CD4-positive, alpha-beta T cell treated with Interleukin-6 for 4 hours (primary cell): Measurements from ENCODE around the gene CALML6.
A peak's percentile ranks its signal among the peaks of the same experiment; 100 is the strongest.

Experiments used
- DNase-seq: peaks from one replicate; pipeline ENCODE4 v3.0.0-alpha.2; 2020; ENCODE audit warnings: mixed read lengths

CALML6 gene

DNA sequence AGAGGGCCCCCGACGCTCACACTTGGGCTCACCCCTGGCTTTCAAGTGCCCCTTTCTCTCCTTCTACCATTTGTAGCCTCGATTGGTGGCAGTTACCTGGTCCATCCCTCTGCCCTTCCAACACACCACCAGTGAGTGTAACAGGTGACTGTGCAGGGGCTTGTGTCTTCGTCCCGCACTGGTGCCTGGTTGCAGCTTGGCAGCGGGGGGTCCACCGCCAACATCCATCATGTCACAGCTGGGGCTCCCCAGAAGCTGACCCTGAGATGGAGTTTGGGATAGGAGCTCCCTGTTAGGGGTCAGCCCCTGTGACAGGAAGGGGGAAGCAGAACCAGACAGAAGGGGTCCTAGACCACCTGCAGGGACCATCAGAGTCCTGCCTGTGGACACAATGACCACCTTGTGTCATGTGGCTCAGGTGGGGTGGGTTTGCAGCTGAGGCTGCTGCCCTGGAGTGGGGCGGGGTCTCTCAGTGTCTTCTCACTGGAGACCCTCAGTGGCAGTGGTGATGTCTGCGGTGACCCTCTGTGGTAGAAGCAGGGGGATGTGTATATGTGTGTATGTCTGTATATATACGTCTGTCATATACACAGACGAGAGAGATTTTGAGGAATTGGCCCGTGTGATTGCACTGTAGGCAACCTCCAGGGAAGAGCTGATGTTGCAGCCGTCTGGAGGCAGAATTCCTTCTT lies 3.6 kb upstream of the CALML6 start:
- no peak for DNase-seq

DNA sequence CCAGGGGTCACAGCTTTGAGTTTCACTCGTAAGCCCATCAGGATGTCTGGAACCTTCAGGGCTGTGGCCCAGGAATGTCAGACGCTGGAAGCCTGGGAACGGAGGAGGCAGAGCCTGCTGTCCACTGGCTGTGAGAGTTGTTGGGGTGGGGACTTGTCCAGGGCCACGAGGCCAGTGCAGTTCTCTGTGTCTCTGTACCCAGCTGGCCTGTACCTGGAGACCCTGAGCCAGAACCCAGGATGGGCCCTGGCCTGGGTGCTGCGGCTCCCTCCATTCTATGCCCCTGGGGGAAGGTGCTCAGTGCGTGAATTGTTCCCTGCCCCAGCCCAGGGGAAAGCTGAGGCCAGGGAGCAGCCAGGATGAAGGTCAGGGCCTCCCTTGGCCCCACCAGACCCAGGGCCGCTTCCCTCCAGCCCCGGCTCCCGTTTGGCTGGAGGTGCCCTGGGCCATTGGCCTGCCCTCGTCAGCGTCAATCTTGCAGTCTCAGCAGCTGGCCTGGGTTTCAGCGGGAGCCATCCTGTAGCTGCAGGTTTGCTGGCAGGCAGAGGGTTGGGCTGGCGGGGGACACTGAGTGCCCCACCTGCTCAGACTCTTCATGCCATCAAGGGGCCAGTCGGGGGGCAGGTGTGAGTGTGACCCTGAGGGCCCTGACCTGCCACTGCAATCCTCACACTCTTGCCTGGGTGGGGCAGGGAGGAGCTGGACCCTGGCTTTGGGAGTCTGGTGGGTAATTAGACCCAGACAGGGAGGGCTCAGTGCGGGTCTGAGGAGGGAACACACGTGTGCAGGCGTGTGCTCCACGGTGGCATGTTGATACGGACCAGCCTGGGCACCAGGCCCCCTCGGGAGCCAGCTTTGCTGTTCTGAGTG lies 724 bp upstream of the CALML6 start:
- no peak for DNase-seq

DNA sequence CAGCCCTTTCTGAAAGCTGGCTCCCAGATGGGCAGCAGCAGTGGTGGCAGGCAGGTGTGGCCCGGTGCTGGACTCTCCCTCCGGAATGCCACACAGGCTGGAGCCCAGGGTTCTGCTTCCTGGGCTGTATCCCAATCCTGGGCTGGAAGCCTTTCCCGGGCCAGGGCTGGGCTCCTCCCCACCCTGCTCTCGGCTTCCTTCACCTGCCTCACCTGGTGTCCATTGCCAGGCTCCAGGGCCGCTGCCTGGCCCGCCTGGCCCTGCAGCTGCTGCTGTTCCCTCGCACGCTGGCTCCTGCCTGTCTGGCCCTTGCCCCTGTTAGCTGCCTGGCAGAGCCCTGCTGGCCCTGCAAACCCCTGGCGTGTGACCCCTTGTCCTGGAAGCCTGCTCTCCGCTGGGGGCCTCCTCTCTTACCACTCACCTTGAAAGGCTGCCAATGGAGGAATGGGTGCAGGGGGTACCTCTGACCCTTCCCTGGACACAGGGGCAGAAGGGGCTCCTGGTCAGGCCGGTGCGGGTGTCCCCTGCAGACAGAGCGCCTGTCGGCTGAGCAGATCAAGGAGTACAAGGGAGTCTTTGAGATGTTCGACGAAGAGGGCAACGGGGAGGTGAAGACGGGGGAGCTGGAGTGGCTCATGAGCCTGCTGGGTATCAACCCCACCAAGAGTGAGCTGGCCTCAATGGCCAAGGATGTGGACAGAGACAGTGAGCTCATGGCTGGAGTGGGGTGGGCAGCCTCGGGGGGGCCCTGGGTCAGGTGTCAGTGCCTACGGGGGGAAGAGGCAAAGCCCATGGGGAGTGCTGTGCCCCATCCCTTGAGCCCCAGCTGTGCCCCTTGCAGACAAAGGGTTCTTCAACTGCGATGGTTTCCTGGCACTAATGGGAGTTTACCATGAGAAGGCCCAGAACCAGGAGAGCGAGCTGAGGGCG lies 1.1 kb downstream of the CALML6 start:
- DNase-seq = no peak

DNA sequence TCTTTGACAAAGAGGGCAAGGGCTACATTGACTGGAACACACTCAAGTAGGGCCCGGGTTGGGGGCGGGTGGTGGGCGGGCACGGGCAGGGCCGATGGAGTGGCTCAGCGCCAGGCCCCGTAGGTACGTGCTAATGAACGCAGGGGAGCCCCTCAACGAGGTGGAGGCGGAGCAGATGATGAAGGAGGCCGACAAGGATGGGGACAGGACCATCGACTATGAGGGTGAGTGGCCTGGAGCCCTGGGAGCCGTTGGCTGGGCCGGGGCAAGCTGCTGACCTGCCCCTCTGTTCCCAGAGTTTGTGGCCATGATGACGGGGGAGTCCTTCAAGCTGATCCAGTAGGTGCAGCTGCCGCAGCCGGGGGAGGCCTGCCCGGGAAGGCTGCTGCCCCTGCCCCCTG lies 1.8 kb downstream of the CALML6 start:
- no peak for DNase-seq

GRCh38 chr1:1917304-1917976 lies 2.4 kb downstream of the CALML6 start:
- DNase-seq = no peak

- no peak for DNase-seq
Observed at GRCh38 chr1:1917995-1918900, 3.2 kb downstream of the CALML6 start.

DNA sequence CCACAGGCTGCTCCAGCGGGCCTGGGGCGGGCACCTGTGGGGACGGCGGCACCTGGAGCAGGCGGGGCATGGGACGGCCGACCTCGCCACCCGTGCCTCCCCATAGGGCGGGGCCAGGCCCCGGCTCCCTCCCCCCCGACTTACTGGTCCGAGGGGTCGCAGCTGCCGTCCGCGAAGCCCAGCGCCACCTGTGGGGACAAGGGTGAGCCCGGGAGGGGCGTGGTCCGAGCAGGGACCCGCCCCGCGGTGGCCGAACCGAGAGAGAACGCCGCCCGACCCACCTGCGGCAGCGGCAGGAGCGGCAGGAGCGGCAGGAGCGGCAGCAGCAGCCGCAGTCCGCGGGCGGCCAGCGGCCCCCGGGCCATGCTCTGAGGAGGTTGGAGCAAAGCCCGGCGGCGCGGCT lies 3.8 kb downstream of the CALML6 start, which contains the start of gene TMEM52:
Gene TMEM52 (minus strand): TSS at position 379 of the 403 bp plus-strand sequence. CDS start 14 bp downstream, at position 365.
- no peak for DNase-seq

- peak; percentile 100 for DNase-seq
Observed at GRCh38 chr1:1919304-1920056, 4.4 kb downstream of the CALML6 start.

- no peak for DNase-seq
Observed at GRCh38 chr1:1920057-1920607, 5.1 kb downstream of the CALML6 start.

- DNase-seq = no peak
Observed at GRCh38 chr1:1920608-1921458, 5.8 kb downstream of the CALML6 start.

DNA sequence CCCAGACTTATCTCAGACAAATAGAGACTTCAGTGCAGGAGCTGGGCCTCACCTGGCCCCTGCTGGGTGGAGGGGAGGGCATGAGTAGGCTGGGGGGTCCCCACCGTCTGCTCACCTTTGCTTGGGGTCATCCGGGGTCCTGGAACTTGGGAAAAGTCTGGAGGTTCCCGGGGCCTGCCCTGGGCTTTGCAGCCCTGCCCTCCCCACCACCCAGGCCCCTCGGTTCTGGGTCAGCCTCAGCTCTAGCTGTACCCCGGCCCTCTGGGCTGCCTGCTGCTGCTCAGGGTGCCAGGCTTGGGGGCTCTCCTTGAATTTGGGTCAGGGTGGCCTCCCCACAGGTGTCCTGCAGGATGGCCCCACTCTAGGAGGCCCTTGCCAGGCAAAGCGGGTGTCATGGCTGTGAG lies 6.4 kb downstream of the CALML6 start:
- DNase-seq = no peak

- DNase-seq = no peak
Observed at GRCh38 chr1:1921901-1922701, 7.0 kb downstream of the CALML6 start.

DNA sequence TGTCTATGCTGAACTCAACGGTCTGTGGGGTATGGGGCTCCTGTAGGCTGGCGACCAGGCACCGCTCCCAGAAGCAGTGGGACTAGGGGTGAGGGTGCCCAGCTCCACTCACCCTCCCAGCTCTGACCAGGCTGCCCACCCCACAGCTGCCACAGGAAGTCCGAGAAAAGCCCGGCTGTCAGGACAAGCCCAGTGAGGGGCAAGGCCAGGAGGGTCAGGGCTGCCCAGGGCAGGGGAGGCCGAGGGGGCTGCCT lies 7.6 kb downstream of the CALML6 start:
- no peak for DNase-seq

DNA sequence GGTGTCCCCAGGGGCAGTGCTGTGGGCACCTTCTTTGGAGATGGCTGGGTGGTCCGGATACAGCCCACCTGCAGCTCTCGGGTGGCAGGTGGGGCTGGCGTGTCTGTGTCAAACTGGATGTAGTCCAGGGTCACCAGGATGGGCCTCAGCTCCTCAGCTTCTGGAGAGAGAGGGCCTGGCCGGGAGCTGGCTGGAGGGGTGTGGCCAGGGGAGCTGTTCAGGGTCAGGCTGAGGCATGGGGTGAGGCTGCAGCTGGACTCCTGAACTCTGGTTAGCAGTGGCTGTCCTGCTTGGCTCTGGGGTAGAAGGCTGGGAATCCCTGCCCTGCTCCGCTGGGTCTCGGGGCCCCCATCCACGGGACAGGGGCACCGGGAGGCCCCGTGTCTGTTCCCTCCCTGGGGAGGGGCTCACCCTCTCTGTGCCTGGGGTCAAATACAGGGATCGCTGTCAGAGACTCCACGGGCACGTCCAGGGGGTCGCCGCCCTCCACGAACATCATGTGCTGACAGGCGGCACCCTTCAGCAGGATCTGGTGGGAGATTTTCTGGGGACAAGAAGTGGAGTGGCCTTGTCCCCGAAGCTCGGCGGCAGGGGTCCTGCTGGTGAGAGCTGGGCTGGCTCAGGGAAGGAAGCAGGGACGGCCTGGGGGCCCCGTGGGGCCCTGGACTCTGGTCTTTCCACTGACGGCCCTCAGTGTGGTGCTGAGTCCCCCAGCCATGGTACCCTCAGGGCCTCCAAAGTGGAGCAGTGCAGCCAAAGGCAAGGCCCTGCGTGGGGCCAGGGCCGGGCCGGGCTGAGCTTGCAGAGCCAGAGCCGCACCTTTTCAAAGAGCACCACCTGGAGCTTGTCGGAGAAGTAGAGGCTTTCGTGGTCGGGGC lies 8.1 kb downstream of the CALML6 start:
- no peak for DNase-seq

GRCh38 chr1:1924386-1924785 lies 9.3 kb downstream of the CALML6 start:
- DNase-seq = no peak

DNA sequence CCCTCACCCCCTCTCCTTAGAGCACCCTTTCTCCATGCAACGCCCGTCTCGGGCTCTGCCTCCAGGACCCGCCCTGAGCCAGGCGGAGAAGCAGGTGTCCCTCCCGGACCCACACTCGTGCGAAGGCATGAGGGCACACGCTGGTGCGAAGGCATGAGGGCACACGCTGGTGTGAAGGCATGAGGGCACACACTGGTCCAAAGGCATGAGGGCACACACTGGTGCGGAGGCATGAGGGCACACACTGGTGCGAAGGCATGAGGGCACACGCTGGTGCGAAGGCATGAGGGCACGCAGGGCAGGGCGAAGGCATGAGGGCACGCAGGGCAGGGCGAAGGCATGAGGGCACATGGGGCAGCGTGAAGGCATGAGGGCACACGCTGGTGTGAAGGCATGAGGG lies 9.8 kb downstream of the CALML6 start:
- no peak for DNase-seq
